Effector memory CD4-positive, alpha-beta T cell (primary cell): ENCODE data around the gene PRRG2.
"Not testable (repeated sequence)": the region's sequence is repeated elsewhere in the genome, so short reads cannot be mapped to it uniquely, and the experiment has no call there.

Experiments used
- DNase-seq, 3 donors: peaks; one replicate each; pipeline ENCODE4 v3.0.0-alpha.2; 2020
- H3K27ac ChIP-seq: 2 replicates; pipeline ENCODE4 v1.7.0; 2013; ENCODE audit warnings: mild to moderate bottlenecking, low read length, moderate library complexity; ENCODE audit not compliant: insufficient read depth, poor library complexity, severe bottlenecking
- H3K27me3 ChIP-seq: replicated peaks from 2 replicates; pipeline ENCODE4 v1.7.0; 2013; ENCODE audit warnings: mild to moderate bottlenecking, low read length; ENCODE audit not compliant: insufficient read depth, control insufficient read depth, poor library complexity, severe bottlenecking
- H3K36me3 ChIP-seq: 2 replicates; pipeline ENCODE4 v1.7.0; 2013; ENCODE audit warnings: mild to moderate bottlenecking, low read length, moderate library complexity; ENCODE audit not compliant: control insufficient read depth, insufficient read depth
- H3K4me1 ChIP-seq: 2 replicates; pipeline ENCODE4 v1.7.0; 2013; ENCODE audit warnings: low read length, mild to moderate bottlenecking; ENCODE audit not compliant: control insufficient read depth, insufficient read depth, poor library complexity, severe bottlenecking
- H3K4me3 ChIP-seq: 2 replicates; pipeline ENCODE4 v1.7.0; 2013; ENCODE audit warnings: low read length, low read depth, mild to moderate bottlenecking; ENCODE audit not compliant: insufficient read depth, poor library complexity, severe bottlenecking
- H3K9me3 ChIP-seq: 2 replicates; pipeline ENCODE4 v1.7.0; 2013; ENCODE audit warnings: mild to moderate bottlenecking, low read length, moderate library complexity; ENCODE audit not compliant: control insufficient read depth

PRRG2 gene

DNA sequence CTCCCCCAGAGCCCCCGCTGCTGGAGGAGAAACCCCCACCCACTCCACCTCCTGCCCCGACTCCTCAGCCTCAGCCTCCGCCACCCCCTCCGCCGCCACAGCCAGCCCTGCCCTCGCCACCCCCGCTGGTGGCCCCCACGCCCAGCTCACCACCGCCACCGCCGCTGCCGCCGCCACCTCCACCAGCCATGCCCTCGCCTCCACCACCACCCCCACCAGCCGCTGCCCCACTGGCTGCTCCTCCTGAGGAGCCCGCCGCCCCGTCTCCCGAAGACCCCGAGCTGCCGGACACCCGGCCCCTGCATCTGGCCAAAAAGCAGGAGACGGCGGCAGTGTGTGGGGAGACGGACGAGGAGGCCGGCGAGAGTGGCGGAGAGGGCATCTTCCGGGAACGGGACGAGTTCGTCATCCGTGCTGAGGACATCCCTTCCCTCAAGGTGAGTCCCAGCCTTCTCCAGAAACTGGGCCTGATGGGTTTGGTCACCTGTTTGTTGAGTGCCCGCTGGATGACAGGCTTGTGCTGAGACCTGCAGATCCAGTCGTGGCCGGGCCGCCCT is 20.4 kb downstream of the PRRG2 start:
- peaks cover 75% of the 10 kb centered on the region for H3K36me3 ChIP-seq
- no peak overlapping the region for H3K4me3 ChIP-seq
- no peak overlapping the region for H3K27ac ChIP-seq
- H3K9me3 ChIP-seq = no peaks in the 10 kb centered on the region
- H3K27me3 ChIP-seq = no peaks in the 10 kb centered on the region
- no peak for DNase-seq
- H3K4me1 ChIP-seq = no peaks in the 10 kb centered on the region

DNA sequence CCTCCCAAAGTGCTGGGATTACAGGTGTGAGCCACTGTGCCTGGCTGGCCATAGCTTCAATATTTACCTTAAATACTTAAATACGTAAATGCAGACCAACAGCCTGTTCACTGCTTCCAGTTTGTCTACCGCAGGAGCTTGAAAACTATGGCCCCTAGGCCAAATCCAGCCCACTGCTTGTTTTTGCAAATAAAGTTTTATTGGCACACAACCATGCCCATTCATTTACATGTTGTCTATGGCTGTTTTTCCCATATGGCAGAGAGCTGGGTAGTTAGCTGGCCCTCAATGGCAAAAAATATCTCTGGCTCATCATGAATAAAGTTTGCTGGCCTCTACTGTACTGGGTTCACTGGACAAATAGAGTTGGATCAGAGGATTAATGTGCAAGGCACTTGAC is 21.7 kb downstream of the PRRG2 start:
- no peaks in the 10 kb centered on the region for H3K4me1 ChIP-seq
- DNase-seq = no peak
- H3K4me3 ChIP-seq = no peak overlapping the region
- H3K27me3 ChIP-seq = no peaks in the 10 kb centered on the region
- H3K36me3 ChIP-seq = peaks cover 73% of the 10 kb centered on the region
- H3K27ac ChIP-seq = no peak overlapping the region
- no peaks in the 10 kb centered on the region for H3K9me3 ChIP-seq

DNA sequence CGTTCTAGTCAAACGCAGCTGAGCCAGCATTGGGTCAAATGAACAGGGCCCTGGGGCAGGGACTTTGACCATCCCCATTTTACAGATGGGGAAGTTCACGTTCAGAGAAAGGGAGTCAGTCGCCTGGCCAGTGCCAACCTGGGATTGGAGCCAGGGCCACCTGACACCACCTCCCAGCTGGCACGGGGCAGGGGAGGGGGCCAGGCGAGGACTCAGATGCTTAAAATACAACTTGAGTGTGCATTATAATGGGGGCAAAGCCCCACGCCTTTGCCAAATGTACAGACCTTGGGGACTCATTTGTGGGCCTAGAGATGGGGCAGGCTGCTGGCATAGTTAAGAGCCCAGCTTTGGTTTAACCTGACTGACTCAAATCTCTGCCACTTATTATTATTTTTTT is 24.5 kb downstream of the PRRG2 start:
- H3K27me3 ChIP-seq = no peaks in the 10 kb centered on the region
- H3K27ac ChIP-seq = no peak overlapping the region
- H3K36me3 ChIP-seq = peaks cover 62% of the 10 kb centered on the region
- H3K4me1 ChIP-seq = no peaks in the 10 kb centered on the region
- H3K9me3 ChIP-seq = no peaks in the 10 kb centered on the region
- no peak overlapping the region for H3K4me3 ChIP-seq
- DNase-seq = no peak

DNA sequence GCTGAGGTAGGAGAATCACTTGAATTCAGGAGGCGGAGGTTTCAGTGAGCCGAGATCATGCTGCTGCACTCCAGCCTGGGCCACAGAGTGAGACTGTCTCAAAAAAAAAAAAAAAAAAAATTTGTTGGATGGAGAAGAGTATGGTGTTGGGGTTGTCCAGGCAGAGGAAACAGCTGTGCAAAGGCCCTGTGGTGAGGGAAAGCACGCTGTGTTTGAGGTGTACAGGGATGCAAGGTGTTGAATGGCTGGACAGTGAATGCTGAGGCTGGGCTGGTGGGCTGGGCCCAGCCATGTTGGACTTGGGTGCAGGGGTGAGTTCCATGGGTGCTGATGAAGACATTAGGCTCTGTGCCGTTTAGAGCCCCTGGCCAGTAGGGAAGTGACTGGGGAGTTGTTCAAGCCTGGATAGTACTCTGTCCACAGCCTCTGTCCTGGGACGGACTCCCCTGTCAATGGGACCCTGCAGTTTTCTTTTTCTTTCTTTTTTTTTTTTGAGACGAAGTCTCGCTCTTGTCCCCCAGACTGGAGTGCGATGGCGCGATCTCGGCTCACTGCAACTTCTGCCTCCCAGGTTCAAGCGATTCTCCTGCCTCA is 28.5 kb downstream of the PRRG2 start:
- H3K4me1 ChIP-seq = no peaks in the 10 kb centered on the region
- H3K4me3 ChIP-seq = no peak overlapping the region
- H3K36me3 ChIP-seq = peaks cover 32% of the 10 kb centered on the region
- H3K9me3 ChIP-seq = no peaks in the 10 kb centered on the region
- DNase-seq = no peak
- H3K27me3 ChIP-seq = no peaks in the 10 kb centered on the region
- H3K27ac ChIP-seq = no peak overlapping the region

DNA sequence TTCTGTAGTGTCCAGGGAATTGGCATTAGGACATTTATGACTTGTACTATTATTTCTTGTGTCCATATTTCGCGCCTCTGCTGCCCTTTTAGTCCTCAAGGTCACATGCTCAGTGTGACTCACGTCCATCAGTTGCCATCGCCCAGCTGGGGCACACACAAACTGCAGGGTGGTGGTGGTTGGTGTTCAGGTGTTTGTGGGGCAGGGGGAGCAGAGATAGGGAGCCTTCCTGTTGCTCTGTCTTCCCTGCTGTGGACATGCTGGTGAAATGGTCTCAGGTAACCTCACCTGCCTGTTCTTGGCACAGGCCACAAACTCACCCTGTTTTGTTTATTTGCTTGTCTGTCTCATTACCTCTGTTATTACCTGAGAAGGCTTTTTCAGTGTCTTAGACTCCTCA is 32.3 kb downstream of the PRRG2 start:
- Histone ChIP-seq H3K4me1 (no peaks in the 10 kb centered on the region), H3K27me3 (no peaks in the 10 kb centered on the region), H3K9me3 (no peaks in the 10 kb centered on the region), H3K4me3 (no peak overlapping the region), H3K36me3 (peaks cover 42% of the 10 kb centered on the region), H3K27ac (peak overlapping the region; percentile 21)
- no peak for DNase-seq

DNA sequence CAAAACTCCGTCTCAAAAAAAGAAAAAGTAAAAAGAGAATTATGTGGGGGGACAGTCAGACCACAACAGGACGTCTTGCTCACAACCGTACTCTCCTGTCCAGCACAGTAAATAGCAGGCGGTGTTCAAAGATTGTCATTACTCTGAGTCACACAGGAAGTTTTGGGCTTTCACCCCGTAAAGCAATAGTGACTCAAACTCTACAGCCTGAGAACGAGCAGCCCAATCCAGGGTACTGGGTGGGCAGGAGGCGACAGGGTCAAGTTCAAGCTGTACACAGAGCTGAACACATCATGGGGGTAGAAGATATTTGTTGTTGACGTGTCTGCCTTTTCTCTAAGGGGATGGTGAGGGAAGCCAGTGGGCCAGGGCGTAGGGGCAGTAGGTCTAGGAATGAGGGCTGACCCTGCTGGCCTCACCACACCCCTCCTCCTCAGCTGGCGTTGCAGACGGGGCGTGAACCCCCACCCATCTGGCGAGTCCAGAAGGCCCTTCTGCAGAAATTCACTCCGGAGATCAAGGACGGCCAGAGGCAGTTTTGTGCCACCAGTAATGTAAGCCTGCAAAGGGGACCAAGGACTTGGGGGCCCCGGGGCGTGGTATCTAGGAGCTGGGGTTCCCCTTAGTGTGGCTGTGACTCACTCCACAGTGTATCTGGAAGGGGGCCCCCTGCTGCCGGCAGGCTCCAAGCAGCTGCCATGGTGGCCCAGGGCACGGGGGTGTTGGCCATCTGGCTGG is 33.1 kb downstream of the PRRG2 start:
- DNase-seq = no peak
- Histone ChIP-seq H3K27ac (peak overlapping the region; percentile 13), H3K27me3 (no peaks in the 10 kb centered on the region), H3K4me3 (no peak overlapping the region), H3K36me3 (peaks cover 41% of the 10 kb centered on the region), H3K4me1 (no peaks in the 10 kb centered on the region), H3K9me3 (no peaks in the 10 kb centered on the region)

DNA sequence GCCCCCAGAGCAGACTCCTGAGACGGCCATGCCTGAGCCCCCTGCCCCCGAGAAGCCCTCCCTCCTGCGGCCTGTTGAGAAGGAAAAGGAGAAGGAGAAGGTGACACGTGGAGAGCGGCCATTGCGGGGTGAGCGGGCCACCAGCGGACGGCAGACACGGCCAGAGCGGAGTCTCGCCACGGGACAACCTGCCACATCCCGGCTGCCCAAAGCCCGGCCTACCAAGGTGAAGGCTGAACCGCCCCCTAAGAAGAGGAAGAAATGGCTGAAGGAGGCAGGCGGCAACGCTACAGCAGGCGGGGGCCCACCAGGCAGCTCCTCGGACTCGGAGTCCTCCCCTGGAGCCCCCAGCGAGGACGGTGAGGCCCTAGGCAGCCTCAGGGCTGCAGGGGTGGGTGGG is 34.7 kb downstream of the PRRG2 start:
- H3K27me3 ChIP-seq = no peaks in the 10 kb centered on the region
- H3K27ac ChIP-seq = no peak overlapping the region
- no peak for DNase-seq
- no peak overlapping the region for H3K4me3 ChIP-seq
- no peaks in the 10 kb centered on the region for H3K4me1 ChIP-seq
- no peaks in the 10 kb centered on the region for H3K9me3 ChIP-seq
- peaks cover 48% of the 10 kb centered on the region for H3K36me3 ChIP-seq

DNA sequence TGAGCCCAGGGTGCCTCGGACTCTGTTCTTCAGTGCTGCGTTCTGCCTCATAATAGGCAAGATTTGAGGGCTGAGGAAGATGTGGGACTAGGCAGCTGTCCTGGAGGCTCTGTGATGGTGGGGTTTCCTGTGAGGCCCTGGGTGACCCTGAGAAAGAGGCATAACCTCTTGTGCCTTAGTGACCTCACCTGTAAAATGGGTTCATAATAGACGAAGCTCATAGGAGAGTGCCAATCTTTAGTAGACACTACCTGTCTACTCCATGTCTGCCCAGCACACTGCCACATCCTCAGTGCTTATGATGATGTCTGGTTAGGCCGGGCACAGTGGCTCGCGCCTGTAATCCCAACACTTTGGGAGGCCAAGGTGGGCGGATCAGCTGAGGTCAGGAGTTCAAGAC is 35.4 kb downstream of the PRRG2 start:
- Histone ChIP-seq H3K27ac (no peak overlapping the region), H3K4me3 (no peak overlapping the region), H3K27me3 (no peaks in the 10 kb centered on the region), H3K9me3 (no peaks in the 10 kb centered on the region), H3K4me1 (no peaks in the 10 kb centered on the region), H3K36me3 (peaks cover 51% of the 10 kb centered on the region)
- DNase-seq = no peak

DNA sequence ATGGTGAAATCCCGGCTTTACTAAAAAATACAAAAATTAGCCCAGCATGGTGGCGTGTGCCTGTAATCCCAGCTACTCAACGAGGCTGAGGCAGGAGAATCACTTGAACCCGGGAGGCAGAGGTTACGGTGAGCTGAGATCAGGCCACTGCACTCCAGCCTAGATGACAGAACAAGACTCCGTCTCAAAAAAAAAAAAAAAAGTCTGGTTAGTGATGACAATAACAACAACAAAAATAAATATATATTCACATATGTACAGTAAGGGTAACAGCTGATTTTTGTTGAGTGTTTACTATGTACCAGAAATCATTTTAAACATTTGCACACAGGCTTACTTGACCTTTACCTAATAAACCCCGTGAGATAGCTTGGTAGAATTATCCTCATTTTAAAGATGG is 35.8 kb downstream of the PRRG2 start:
- Histone ChIP-seq H3K4me3 (no peak overlapping the region), H3K4me1 (no peaks in the 10 kb centered on the region), H3K9me3 (no peaks in the 10 kb centered on the region), H3K36me3 (peaks cover 56% of the 10 kb centered on the region), H3K27ac (no peak overlapping the region), H3K27me3 (no peaks in the 10 kb centered on the region)
- DNase-seq = no peak

DNA sequence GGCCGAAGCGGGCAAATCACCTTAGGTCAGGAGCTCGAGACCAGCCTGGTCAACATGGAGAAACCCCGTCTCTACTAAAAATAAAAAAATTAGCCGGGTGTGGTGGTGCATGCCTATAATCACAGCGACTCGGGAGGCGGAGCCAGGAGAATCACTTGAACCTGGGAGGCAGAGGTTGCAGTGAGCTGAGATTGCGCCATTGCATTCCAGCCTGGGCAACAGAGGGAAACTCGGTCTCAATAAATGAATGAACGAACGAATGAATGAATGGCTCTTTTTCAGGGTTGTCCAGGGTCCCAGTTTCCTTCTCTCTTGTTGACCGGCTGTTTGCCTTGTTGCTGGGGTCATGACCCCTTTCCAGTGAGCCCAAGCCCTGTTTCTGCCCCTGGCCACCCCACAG is 36.7 kb downstream of the PRRG2 start:
- H3K27me3 ChIP-seq, H3K4me1 ChIP-seq, H3K9me3 ChIP-seq, DNase-seq, H3K27ac ChIP-seq, H3K4me3 ChIP-seq: not testable (repeated sequence)
- peaks cover 59% of the 10 kb centered on the region for H3K36me3 ChIP-seq
